Neural progenitor cell (in vitro differentiated cells): ENCODE data around the gene SNN. TPM values are rescaled to one million over a fixed set of nuclear protein-coding genes. Genes with fewer than 3 reads are reported as not detected.

ENCODE experiments used
- DNase-seq: peaks from one replicate; pipeline ENCODE4 v3.0.0-alpha.2; 2016; ENCODE audit warnings: low spot score
- H2AFZ ChIP-seq: fragments of 200-600 bp; sonication (generic); replicated peaks from 2 replicates; pipeline ENCODE4 v1.6.1; 2016; ENCODE audit warnings: antibody characterized with exemption
- H3F3A ChIP-seq: fragments of 200-600 bp; sonication (generic); 2 replicates; pipeline ENCODE4 v1.6.1; 2016; ENCODE audit warnings: antibody characterized with exemption, low read depth
- H3K27ac ChIP-seq: fragments of 200-600 bp; sonication (generic); 2 replicates; pipeline ENCODE4 v1.5.1; 2016; ENCODE audit warnings: mild to moderate bottlenecking
- H3K27me3 ChIP-seq: fragments of 200-600 bp; sonication (generic); 2 replicates; pipeline ENCODE4 v1.6.1; 2016; ENCODE audit warnings: mild to moderate bottlenecking, moderate library complexity
- H3K36me3 ChIP-seq: fragments of 200-600 bp; sonication (generic); 2 replicates; pipeline ENCODE4 v1.5.1; 2016
- H3K4me1 ChIP-seq: fragments of 200-600 bp; sonication (generic); 2 replicates; pipeline ENCODE4 v1.6.1; 2016; ENCODE audit warnings: mixed run types
- H3K4me2 ChIP-seq: fragments of 200-600 bp; sonication (generic); 2 replicates; pipeline ENCODE4 v1.6.1; 2016
- H3K4me3 ChIP-seq: fragments of 200-600 bp; sonication (generic); 2 replicates; pipeline ENCODE4 v1.5.1; 2016
- H3K79me2 ChIP-seq: fragments of 200-600 bp; sonication (generic); 2 replicates; pipeline ENCODE4 v1.6.1; 2016; ENCODE audit warnings: low read depth
- H3K9ac ChIP-seq: fragments of 200-600 bp; sonication (generic); 2 replicates; pipeline ENCODE4 v1.6.1; 2016
- H3K9me3 ChIP-seq: fragments of 200-600 bp; sonication (generic); 2 replicates; pipeline ENCODE4 v1.5.1; 2016; ENCODE audit warnings: low read depth
- H4K20me1 ChIP-seq: fragments of 200-600 bp; sonication (generic); 2 replicates; pipeline ENCODE4 v1.6.1; 2016; ENCODE audit warnings: low read depth
- H3K27ac Mint-ChIP-seq: 3 replicates; pipeline ENCODE4 v1.8.0; 2021; ENCODE audit warnings: mixed read lengths
- H3K27me3 Mint-ChIP-seq: 2 replicates; pipeline ENCODE4 v1.8.0; 2022; ENCODE audit warnings: low read depth, mild to moderate bottlenecking, inconsistent platforms, moderate library complexity, mixed read lengths; ENCODE audit not compliant: insufficient read depth
- H3K36me3 Mint-ChIP-seq: 3 replicates; pipeline ENCODE4 v1.8.0; 2021; ENCODE audit warnings: mixed read lengths
- H3K4me1 Mint-ChIP-seq: 3 replicates; pipeline ENCODE4 v1.8.0; 2021; ENCODE audit warnings: mixed read lengths
- H3K4me3 Mint-ChIP-seq: 3 replicates; pipeline ENCODE4 v1.8.0; 2021; ENCODE audit warnings: mild to moderate bottlenecking, moderate library complexity, mixed read lengths
- H3K9me3 Mint-ChIP-seq: 3 replicates; pipeline ENCODE4 v1.8.0; 2020; ENCODE audit warnings: mixed read lengths
- CTCF ChIP-seq: fragments of 200-600 bp; sonication (generic); IDR thresholded peaks from 2 replicates; pipeline ENCODE4 v1.5.1; 2017; ENCODE audit warnings: antibody characterized with exemption, mild to moderate bottlenecking
- EZH2 ChIP-seq: fragments of 200-600 bp; sonication (generic); IDR thresholded peaks from 2 replicates; pipeline ENCODE4 v1.6.1; 2017; ENCODE audit warnings: antibody characterized with exemption, mild to moderate bottlenecking, moderate library complexity
- EZH2phosphoT487 ChIP-seq: fragments of 200-600 bp; sonication (generic); IDR thresholded peaks from 2 replicates; pipeline ENCODE4 v1.6.1; 2017; ENCODE audit warnings: antibody characterized with exemption
- total RNA-seq: library from RNA; depleted of rRNA; stranded (reverse); fragments of >200 nt; gene quantifications from 2 replicates; pipeline ENCODE4 v1.2.3, GENCODE V29; 2015; ENCODE audit warnings: low replicate concordance

SNN gene
- total RNA-seq, 1 donor from 2014 or later = 48.7 TPM

GRCh38 chr16:11632455-11632939, 35.8 kb upstream of the SNN start:
- H3K27me3 Mint-ChIP-seq = peaks cover 2% of the 10 kb centered on the region
- H3K4me1 Mint-ChIP-seq = peaks cover 13% of the 10 kb centered on the region
- H3K4me3 Mint-ChIP-seq = no peak overlapping the region
- Histone ChIP-seq H3F3A (peaks cover 19% of the 10 kb centered on the region), H3K4me3 (no peak overlapping the region), H3K9ac (no peak overlapping the region), H4K20me1 (no peaks in the 10 kb centered on the region), H3K36me3 (no peaks in the 10 kb centered on the region), H3K4me1 (peaks cover 19% of the 10 kb centered on the region), H3K79me2 (no peaks in the 10 kb centered on the region), H3K9me3 (no peaks in the 10 kb centered on the region), H2AFZ (peak overlapping the region; percentile 85), H3K27ac (no peak overlapping the region), H3K27me3 (peaks cover 6% of the 10 kb centered on the region), H3K4me2 (peak overlapping the region; percentile 48)
- peak overlapping the region; percentile 76 for H3K27ac Mint-ChIP-seq
- H3K9me3 Mint-ChIP-seq = no peaks in the 10 kb centered on the region
- TF ChIP-seq EZH2phosphoT487 (no peak), EZH2 (no peak), CTCF (no peak)
- H3K36me3 Mint-ChIP-seq = no peaks in the 10 kb centered on the region
- peak; percentile 61 for DNase-seq

GRCh38 chr16:11633113-11633512, 35.1 kb upstream of the SNN start:
- H3K27ac Mint-ChIP-seq = peak overlapping the region; percentile 36
- H4K20me1 ChIP-seq = no peaks in the 10 kb centered on the region
- peak overlapping the region; percentile 85 for H2AFZ ChIP-seq
- no peak overlapping the region for H3K27ac ChIP-seq
- H3K36me3 Mint-ChIP-seq = no peaks in the 10 kb centered on the region
- no peak overlapping the region for H3K4me3 Mint-ChIP-seq
- peaks cover 13% of the 10 kb centered on the region for H3K4me1 Mint-ChIP-seq
- no peaks in the 10 kb centered on the region for H3K79me2 ChIP-seq
- no peaks in the 10 kb centered on the region for H3K9me3 ChIP-seq
- H3K36me3 ChIP-seq = no peaks in the 10 kb centered on the region
- peak overlapping the region; percentile 48 for H3K4me2 ChIP-seq
- no peak for TF ChIP-seq EZH2phosphoT487
- TF ChIP-seq EZH2 = no peak
- TF ChIP-seq CTCF = no peak
- no peak for DNase-seq
- H3K27me3 ChIP-seq = peaks cover 6% of the 10 kb centered on the region
- H3K4me3 ChIP-seq = no peak overlapping the region
- H3F3A ChIP-seq = peaks cover 20% of the 10 kb centered on the region
- peaks cover 2% of the 10 kb centered on the region for H3K27me3 Mint-ChIP-seq
- H3K4me1 ChIP-seq = peaks cover 19% of the 10 kb centered on the region
- no peaks in the 10 kb centered on the region for H3K9me3 Mint-ChIP-seq
- no peak overlapping the region for H3K9ac ChIP-seq

- Histone ChIP-seq H4K20me1 (no peaks in the 10 kb centered on the region), H3K4me1 (peaks cover 19% of the 10 kb centered on the region), H3K36me3 (no peaks in the 10 kb centered on the region), H3F3A (peaks cover 20% of the 10 kb centered on the region), H3K4me2 (no peak overlapping the region), H3K79me2 (no peaks in the 10 kb centered on the region), H3K27me3 (peaks cover 6% of the 10 kb centered on the region), H2AFZ (no peak overlapping the region), H3K9me3 (no peaks in the 10 kb centered on the region), H3K9ac (no peak overlapping the region), H3K27ac (no peak overlapping the region), H3K4me3 (no peak overlapping the region)
- no peak for DNase-seq
- Mint-ChIP-seq H3K27ac (no peak overlapping the region), H3K36me3 (no peaks in the 10 kb centered on the region), H3K27me3 (peaks cover 2% of the 10 kb centered on the region), H3K4me1 (peaks cover 10% of the 10 kb centered on the region), H3K9me3 (no peaks in the 10 kb centered on the region), H3K4me3 (no peak overlapping the region)
- TF ChIP-seq EZH2phosphoT487 (no peak), EZH2 (no peak), CTCF (no peak)
Measured at GRCh38 chr16:11634312-11634711, 33.9 kb upstream of the SNN start.
